ENCODE measurements around the gene TNRC6C.
A peak's percentile ranks its signal among the peaks of the same experiment; 100 is the strongest.
"Not testable (repeated sequence)": the region's sequence is repeated elsewhere in the genome, so short reads cannot be mapped to it uniquely, and the experiment has no call there.

The TNRC6C gene

GRCh38 chr17:77933777-77934398 lies 24.6 kb upstream of the TNRC6C start:
- no peak for DNase-seq (ENCODE audit: low spot score)

DNA sequence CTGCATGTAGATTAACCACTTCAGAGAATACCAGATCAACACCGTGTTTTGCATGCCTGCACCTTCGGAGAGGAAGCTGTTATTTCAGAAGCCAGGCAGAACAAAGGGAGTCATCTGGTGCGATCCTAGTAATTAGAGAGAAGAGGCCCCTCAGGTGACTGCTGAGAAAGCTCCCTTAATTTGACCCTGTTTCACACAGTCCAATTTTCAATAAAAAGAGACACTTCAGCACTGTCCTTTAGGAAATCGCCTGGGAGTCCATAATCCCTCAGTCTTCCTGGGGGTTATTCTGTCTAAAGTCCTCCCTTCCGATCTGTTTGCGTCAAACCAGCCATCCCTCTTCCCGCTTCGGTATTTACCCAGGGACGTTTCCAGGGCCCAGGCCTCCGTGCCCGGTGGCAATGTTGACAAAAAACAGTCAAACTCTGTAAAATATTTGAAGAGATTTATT lies 23.4 kb upstream of the TNRC6C start:
- DNase-seq (ENCODE audit: low spot score), result no peak

GRCh38 chr17:77935744-77936143 lies 22.8 kb upstream of the TNRC6C start:
- not testable (repeated sequence) for DNase-seq (ENCODE audit: low spot score)

- DNase-seq (ENCODE audit: low spot score), result no peak
Observed at GRCh38 chr17:77936881-77937280, 21.6 kb upstream of the TNRC6C start.

DNA sequence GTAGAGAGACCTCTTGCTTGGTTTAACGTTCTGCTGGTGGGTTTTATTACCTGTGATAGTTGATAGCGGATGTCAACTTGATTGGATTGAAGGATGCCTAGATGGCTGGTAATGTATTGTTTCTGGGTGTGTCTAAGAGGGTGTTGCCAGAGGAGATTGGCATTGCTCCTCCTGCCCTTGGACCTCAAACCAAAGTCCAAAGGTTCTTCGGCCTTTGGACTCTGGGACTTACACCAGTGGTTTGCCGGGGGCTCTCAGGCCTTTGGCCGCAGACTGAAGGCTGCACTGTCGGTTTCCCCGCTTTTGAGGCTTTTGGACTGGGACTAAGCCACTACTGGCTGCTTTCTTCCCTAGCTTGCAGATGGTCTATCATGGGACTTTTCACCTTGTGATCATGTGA lies 17.5 kb upstream of the TNRC6C start:
- no peak for DNase-seq (ENCODE audit: low spot score)

- peak; percentile 98 for DNase-seq (ENCODE audit: low spot score)
Observed at GRCh38 chr17:77942112-77942988, 16.2 kb upstream of the TNRC6C start.

- no peak for DNase-seq (ENCODE audit: low spot score)
Observed at GRCh38 chr17:77943971-77944370, 14.5 kb upstream of the TNRC6C start.

DNA sequence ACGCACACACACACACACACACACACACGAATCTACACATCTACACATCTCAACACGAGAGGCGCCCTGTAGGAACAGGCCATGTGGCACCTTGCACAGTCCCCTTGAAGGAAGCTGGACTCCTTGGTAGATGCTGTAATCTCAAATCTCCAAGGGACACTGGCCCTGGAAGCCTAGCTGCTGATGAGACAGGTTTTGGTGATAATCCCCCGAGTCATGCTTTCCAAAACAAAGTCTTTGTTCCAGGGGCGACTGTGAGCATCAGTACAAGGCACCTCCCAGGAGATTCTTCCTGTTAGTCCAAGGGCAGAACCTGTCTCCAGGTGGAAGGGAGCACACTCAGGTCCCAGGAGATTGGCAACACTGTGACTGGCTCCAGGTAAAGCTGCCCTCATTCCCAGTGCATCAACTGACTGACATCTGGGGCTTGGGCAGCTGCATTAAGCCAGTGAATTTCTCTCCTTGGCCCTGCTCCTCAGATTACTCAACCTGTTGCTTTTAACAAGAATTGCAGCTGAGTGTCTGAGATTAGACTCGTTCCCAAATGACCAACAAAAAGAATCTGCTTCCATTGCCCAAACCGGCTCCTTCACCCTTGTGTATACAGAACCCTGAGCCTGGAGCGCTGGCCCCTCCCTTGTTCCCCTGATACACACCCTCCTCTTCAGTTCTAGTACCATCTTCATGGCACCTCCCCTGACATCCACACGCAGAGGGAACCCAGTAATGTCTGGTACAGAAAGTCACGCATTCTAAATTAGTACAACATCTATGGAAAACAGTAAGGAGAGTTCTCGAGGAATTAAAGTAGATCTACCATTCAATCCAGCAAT lies 13.9 kb upstream of the TNRC6C start:
- DNase-seq (ENCODE audit: low spot score), result no peak

DNA sequence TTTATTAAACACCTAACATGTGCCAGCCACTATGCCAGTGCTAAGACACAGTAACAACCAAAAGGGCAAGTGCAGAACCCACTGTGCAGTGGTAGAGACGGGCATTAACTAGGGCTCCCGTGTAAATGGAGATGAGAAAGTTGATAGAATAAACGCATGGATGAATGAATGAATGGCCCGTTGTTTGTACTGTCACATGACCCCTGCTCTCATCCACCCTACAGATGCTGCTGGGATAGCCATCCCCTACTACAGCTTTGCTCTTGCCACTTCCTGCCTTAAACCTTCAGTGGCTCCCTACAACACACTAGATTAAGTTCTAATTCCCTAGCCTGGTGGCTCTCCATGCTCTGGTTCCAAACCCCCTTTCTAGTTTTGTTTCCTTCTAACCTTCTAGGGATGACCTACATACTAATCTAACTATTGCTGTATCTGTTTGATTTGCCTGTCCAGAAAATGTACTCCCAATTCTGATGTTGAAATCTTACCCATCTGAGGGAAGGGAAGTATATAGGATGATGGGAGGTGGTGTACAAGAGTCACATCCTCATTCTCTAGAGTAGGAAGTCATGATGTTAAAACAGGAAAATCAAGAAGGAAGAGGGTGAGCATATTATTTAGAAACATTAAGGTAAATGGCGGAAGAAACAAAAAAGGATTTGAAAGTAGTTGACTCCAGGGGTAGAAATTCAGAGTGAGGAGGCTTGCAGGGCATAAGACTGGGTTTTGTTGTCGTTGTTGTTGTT lies 11.4 kb upstream of the TNRC6C start:
- no peak for DNase-seq (ENCODE audit: low spot score)

DNA sequence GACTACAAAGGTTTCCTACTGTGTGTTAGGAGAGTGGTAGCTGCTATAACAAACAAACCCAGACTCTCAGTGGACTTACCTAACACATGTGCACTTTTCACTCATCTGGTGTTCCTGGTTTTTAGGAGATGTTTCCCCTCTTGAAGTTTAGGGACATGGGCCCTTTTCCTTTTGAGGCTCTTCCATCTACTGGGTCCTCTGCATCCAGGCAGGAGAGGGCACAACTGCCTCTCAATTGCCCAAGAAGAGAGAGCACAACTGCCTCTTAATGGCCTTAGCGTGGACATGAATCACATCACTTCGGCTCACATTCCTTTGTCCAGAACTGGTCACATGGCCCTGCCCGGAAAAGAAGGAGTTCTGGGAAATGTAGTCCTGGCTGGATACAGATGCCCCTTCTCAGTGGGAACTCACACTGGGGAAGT lies 9.8 kb upstream of the TNRC6C start:
- peak; percentile 80 for DNase-seq (ENCODE audit: low spot score)

- DNase-seq (ENCODE audit: low spot score), result no peak
Observed at GRCh38 chr17:77951123-77951522, 7.4 kb upstream of the TNRC6C start.

- DNase-seq (ENCODE audit: low spot score), result no peak
Observed at GRCh38 chr17:77952368-77952767, 6.1 kb upstream of the TNRC6C start.

DNA sequence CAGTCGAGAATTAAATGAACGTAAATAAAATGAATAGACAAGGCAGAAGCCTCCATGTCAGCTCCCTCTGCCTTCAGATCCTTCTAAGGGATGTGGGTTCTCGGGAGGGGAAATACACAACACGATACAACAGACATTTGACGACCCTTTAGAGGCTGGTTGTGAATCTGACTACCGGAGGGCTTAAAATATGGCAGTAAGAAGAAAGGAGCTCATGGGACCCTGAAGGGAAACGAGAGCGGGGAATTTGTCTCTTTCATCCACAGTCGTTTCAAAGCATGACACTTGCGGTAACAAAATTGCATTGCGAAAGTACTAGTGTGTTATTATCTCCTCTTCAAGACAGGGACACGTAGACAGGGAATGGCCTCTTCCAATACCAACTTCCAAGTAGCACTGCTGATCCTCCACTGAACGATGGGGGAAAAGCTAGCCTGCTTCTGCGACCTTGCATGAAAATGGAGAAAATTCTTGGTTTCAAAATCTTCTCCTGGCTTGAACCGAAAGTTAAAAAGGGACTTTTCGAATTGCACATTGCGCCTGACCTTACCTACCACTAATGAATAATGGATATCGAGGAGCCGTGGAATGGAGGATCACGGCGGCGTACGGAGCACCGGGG lies 1.2 kb upstream of the TNRC6C start:
- peak; percentile 53 for DNase-seq (ENCODE audit: low spot score)

DNA sequence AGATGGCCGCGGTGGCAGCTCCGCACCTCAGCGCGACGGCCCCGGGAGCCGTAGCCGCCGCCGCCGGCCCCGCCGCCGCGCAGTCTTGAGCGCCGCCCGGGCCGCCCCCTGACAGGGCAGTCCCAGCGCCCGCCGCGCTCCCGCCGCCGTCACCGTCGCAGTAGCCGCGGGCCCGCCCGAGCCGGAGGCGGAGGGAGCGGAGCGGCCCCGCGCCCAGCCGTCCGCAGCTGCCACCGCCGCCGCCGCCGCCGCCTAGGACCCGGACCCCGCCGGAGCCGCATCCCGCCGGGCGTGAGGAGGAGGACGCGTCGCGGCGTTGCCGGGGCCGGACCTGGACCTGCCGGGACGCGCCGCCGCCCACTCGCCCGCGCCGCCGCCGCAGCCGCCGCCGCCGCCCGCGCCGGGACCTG lies 218 bp downstream of the TNRC6C start:
- DNase-seq (ENCODE audit: low spot score), result no peak

DNA sequence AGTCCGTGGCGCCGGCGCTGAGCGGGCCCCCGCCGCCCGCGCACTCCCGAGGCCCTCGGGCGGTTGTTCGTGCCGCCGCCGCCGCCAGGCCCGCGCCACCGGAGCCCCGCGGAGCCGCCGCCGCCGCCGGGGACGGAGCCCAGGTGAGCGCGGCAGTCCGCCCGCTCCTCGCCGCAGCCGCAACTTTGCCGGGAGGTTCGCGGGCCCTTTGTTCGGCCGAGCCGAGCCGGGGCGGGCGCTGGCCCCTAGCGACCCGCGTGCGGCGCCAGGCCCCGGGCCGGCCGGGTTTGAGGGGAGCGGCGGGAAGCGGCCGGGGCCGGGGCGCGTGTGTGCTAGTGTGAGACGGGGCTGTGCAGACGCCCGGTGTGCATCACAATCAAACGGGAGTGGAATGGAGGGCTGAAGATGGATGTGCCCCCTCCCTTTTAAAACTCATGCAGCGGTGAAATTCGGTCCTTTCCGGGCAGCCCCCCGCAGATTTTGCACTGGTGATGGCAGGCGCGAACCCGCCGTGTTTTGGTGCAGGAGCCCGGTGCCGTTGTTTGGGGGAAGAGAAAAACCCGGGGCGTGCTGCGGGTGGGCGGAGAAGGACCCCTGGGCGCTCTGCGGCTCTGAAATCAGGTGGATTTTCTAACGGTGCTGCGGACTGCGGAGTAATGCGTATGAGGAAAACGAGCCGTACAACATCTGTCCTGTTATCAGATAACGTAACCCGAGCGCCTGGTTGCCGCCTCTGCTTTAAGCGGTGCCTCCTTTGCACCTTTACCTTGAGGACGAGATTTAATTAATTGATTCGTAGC lies 823 bp downstream of the TNRC6C start:
- DNase-seq (ENCODE audit: low spot score), result no peak

DNA sequence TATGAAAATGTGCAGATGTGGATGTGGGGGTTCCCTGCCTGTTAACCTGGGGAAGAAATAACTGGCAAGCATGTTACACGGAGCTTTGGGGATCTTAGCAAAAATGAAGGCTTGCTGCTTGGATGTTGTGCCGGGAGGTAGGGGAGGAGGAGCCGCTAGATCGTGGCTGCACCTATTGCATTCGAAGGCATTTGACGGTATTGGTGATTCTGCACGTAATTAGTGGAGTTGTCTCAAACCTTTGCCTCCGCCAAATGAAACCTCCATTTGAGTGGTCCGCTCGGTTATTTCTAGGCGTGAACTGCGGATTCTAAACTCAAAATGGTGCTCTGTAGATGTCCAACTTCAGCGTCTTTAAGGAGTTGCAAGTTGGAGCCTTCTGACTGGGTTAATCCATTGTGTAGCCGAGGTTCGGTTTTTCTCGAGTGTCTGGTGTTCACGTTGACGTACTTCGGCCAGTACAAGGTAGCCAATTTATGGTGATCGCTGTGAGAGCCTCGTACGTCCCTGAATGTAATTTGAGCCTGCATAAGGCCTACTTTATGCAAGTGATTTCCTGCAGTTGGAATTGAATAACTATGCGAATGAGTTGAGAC lies 1.5 kb downstream of the TNRC6C start:
- peak; percentile 42 for DNase-seq (ENCODE audit: low spot score)

DNA sequence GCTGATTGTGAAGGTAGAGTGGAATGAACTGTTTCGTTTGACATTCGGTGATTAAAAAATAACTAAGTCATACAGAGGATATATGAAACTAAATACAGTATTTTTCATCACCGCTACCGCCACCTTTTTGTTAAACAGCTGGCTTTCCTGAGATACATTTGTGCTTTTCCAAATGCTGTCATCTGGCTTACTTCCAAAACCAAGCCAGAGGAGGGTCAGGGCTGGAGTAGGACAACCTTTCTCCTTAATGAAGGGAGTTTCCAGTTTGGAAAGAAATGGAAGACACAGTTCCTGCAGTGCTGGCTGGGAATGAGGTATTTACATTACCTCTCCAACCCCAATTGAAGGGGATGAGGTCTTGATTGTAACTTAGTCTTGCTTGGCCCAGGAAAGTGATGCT lies 3.2 kb downstream of the TNRC6C start:
- no peak for DNase-seq (ENCODE audit: low spot score)

DNA sequence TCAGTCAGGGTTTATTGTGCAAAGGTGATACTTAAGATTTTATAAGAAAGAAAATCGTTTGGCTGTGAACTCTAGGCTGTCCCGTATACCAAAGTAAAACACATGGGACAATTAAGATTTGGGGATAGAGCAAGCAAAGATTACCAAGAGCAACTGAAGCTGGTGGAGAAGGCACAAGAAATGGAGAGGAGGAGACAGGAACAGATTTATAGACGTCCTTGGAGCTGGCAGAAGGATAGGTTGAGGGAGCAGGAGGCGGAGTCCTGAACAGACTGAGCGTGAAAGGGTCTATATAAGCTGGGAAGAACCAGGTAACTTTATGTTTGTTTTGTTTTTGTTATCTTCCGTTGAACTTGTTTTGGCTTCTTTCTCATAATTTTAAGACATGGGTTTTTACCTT lies 3.8 kb downstream of the TNRC6C start:
- DNase-seq (ENCODE audit: low spot score), result no peak

- DNase-seq (ENCODE audit: low spot score), result peak; percentile 96
Observed at GRCh38 chr17:77963441-77963840, 4.9 kb downstream of the TNRC6C start.

DNA sequence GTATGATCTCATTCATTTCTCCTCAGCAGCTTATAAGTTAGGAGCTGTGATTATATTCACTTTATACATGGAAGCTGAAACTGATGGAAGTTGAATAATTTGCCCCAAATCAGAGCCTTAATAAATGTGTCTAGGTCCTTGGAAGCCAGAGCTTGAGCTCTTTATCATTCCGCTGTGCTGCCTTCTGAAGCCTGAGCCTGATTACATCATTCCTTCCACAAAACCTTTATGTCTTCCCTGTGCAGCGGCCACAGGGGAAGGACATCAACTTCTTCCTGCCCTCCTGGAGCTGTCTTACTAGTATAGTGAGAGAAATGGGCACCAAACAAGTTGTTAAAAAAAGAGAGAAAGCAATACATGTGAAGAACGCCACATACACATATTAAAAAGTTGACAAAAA lies 6.8 kb downstream of the TNRC6C start:
- DNase-seq (ENCODE audit: low spot score), result no peak
